ENCODE measurements around the gene RANBP3. TPM values are rescaled to one million over a fixed set of nuclear protein-coding genes. Genes with fewer than 3 reads are reported as not detected.

Gene RANBP3
- total RNA-seq, 1 experiment from 2014 or later: 44.1 TPM

- H3K27me3 ChIP-seq (ENCODE audit: insufficient read depth, low read depth): no peaks in the 10 kb centered on the region
- peak in 1 of 2 experiments; percentile 40 for DNase-seq
- no peak overlapping the region for H3K27ac ChIP-seq
- H3K79me2 ChIP-seq (ENCODE audit: low read depth): no peaks in the 10 kb centered on the region
- no peaks in the 10 kb centered on the region for H3K4me1 ChIP-seq (replicated peaks; ENCODE audit: insufficient read depth)
- ChIA-PET POLR2A (ENCODE audit: unreplicated experiment) (no interaction called here), CTCF (interaction anchor here (0.5 to 1.0 kb wide), 3 partner anchors 54 to 215 kb away, joined by 3 to 6 read pairs (median 3); no protein-coding TSS in a partner anchor)
- no peaks in the 10 kb centered on the region for H4K20me1 ChIP-seq (ENCODE audit: insufficient read depth)
- H3K9me2 ChIP-seq (ENCODE audit: insufficient read depth): no peaks in the 10 kb centered on the region
- H3K36me3 ChIP-seq (ENCODE audit: low read depth): no peaks in the 10 kb centered on the region
- H3F3A ChIP-seq (ENCODE audit: insufficient read depth, low read depth): no peaks in the 10 kb centered on the region
- intact Hi-C loops (cut with micrococcal nuclease; ENCODE audit: unreplicated experiment): loop anchor here (10.0 kb wide), 1 partner anchor 217 kb away; the partner anchor contains the start of gene NRTN
- BruUV-seq (replicated peaks): no TSS peak
- no peak overlapping the region for H3K4me3 ChIP-seq
- no peak overlapping the region for H2AFZ ChIP-seq
- H3K9me3 ChIP-seq (ENCODE audit: insufficient read depth, low read depth): no peaks in the 10 kb centered on the region
- peak; percentile 64 for TF ChIP-seq CTCF (conservative IDR thresholded peaks at IDR 0.05)
- TF ChIP-seq EZH2 (IDR thresholded peaks at IDR 0.05; ENCODE audit: low read depth): no peak
- no peak overlapping the region for H3K4me2 ChIP-seq
Measured at GRCh38 chr19:6021878-6022569, 44.1 kb upstream of the RANBP3 start.

GRCh38 chr19:6020972-6021805, 43.2 kb upstream of the RANBP3 start:
- Histone ChIP-seq H2AFZ (no peak overlapping the region), H3K4me2 (no peak overlapping the region), H3K36me3 (ENCODE audit: low read depth) (no peaks in the 10 kb centered on the region), H3F3A (ENCODE audit: insufficient read depth, low read depth) (no peaks in the 10 kb centered on the region), H4K20me1 (ENCODE audit: insufficient read depth) (no peaks in the 10 kb centered on the region), H3K4me1 (replicated peaks; ENCODE audit: insufficient read depth) (no peaks in the 10 kb centered on the region), H3K27ac (no peak overlapping the region), H3K4me3 (no peak overlapping the region), H3K9me3 (ENCODE audit: insufficient read depth, low read depth) (no peaks in the 10 kb centered on the region), H3K79me2 (ENCODE audit: low read depth) (no peaks in the 10 kb centered on the region), H3K27me3 (ENCODE audit: insufficient read depth, low read depth) (no peaks in the 10 kb centered on the region), H3K9me2 (ENCODE audit: insufficient read depth) (no peaks in the 10 kb centered on the region)
- intact Hi-C loops (cut with micrococcal nuclease; ENCODE audit: unreplicated experiment): loop anchor here (10.0 kb wide), 1 partner anchor 216 kb away; the partner anchor contains the start of gene NRTN
- no TSS peak for BruUV-seq (replicated peaks)
- CTCF ChIA-PET: no interaction called here
- DNase-seq: no peak
- POLR2A ChIA-PET (ENCODE audit: unreplicated experiment): no interaction called here
- TF ChIP-seq EZH2 (IDR thresholded peaks at IDR 0.05; ENCODE audit: low read depth) (no peak), CTCF (conservative IDR thresholded peaks at IDR 0.05) (no peak)

GRCh38 chr19:6020166-6020882, 42.4 kb upstream of the RANBP3 start:
- DNase-seq: no peak
- H3K79me2 ChIP-seq (ENCODE audit: low read depth): no peaks in the 10 kb centered on the region
- intact Hi-C loops (cut with micrococcal nuclease; ENCODE audit: unreplicated experiment): loop anchor here (10.0 kb wide), 1 partner anchor 216 kb away; the partner anchor contains the start of gene NRTN

More at GRCh38 chr19:6020166-6020882, 42.4 kb upstream of the RANBP3 start:
- ChIA-PET CTCF (no interaction called here), POLR2A (ENCODE audit: unreplicated experiment) (no interaction called here)
- Histone ChIP-seq H3K9me3 (ENCODE audit: insufficient read depth, low read depth) (no peaks in the 10 kb centered on the region), H3K36me3 (ENCODE audit: low read depth) (no peaks in the 10 kb centered on the region), H3K27ac (no peak overlapping the region), H3K4me2 (no peak overlapping the region), H3F3A (ENCODE audit: insufficient read depth, low read depth) (no peaks in the 10 kb centered on the region), H3K4me3 (no peak overlapping the region), H2AFZ (no peak overlapping the region), H3K9me2 (ENCODE audit: insufficient read depth) (no peaks in the 10 kb centered on the region), H4K20me1 (ENCODE audit: insufficient read depth) (no peaks in the 10 kb centered on the region), H3K4me1 (replicated peaks; ENCODE audit: insufficient read depth) (no peaks in the 10 kb centered on the region), H3K27me3 (ENCODE audit: insufficient read depth, low read depth) (no peaks in the 10 kb centered on the region)
- TF ChIP-seq CTCF (conservative IDR thresholded peaks at IDR 0.05) (no peak), EZH2 (IDR thresholded peaks at IDR 0.05; ENCODE audit: low read depth) (no peak)
- no TSS peak for BruUV-seq (replicated peaks)

All from PC-9 (cell line).